GM13976 (cell line): ENCODE measurements around the gene ZBTB32.

Source experiments
- DNase-seq: peaks from one replicate; pipeline ENCODE4 v3.0.0; 2012; ENCODE audit warnings: low spot score
- in situ Hi-C: fragments of 300-500 bp; cut with MboI; formaldehyde crosslinking; loops from one replicate; pipeline ENCODE4 v1.12.0; 2022; ENCODE audit warnings: low sequenced_read_pairs, mixed read lengths, inconsistent platforms; ENCODE audit not compliant: unreplicated experiment
- TF ChIP-seq, protein P1 (sequence below): IDR thresholded peaks from 2 replicates; pipeline ENCODE4 v1.5.1; 2012; ENCODE audit warnings: borderline replicate concordance, mild to moderate bottlenecking; ENCODE audit not compliant: insufficient read depth; ENCODE audit errors: extremely low read depth, missing control alignments, control extremely low read depth

Gene ZBTB32

DNA sequence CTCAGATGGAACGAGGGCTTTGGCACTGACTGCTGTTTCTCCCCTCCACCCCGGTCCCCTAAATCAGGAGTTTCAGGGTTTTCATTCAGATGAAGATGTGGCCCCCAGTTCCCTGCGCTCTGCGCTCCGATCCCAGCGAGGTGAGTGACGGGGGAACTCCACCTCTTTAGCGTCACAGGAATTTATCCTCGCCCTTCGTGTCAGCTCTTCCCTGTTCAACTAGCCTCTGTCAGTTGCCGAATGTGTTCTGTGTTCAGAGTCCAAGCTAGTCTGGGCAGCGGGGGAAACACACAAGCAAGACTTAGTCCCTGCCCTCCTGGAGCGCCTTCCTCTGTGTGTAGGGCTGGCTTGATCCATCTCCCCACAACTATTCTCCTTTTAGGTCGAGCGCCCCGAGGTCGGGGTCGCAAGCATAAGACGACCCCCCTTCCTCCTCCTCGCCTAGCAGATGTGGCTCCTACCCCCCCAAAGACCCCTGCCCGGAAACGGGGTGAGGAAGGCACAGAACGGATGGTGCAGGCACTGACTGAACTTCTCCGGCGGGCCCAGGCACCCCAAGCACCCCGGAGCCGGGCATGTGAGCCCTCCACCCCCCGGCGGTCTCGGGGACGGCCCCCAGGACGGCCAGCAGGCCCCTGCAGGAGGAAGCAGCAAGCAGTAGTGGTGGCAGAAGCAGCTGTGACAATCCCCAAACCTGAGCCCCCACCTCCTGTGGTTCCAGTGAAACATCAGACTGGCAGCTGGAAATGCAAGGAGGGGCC, 15.2 kb downstream of the ZBTB32 start:
- no peak for DNase-seq
- TF ChIP-seq, protein P1, sequence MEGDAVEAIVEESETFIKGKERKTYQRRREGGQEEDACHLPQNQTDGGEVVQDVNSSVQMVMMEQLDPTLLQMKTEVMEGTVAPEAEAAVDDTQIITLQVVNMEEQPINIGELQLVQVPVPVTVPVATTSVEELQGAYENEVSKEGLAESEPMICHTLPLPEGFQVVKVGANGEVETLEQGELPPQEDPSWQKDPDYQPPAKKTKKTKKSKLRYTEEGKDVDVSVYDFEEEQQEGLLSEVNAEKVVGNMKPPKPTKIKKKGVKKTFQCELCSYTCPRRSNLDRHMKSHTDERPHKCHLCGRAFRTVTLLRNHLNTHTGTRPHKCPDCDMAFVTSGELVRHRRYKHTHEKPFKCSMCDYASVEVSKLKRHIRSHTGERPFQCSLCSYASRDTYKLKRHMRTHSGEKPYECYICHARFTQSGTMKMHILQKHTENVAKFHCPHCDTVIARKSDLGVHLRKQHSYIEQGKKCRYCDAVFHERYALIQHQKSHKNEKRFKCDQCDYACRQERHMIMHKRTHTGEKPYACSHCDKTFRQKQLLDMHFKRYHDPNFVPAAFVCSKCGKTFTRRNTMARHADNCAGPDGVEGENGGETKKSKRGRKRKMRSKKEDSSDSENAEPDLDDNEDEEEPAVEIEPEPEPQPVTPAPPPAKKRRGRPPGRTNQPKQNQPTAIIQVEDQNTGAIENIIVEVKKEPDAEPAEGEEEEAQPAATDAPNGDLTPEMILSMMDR = no peak
- in situ Hi-C loops = no loop called here

DNA sequence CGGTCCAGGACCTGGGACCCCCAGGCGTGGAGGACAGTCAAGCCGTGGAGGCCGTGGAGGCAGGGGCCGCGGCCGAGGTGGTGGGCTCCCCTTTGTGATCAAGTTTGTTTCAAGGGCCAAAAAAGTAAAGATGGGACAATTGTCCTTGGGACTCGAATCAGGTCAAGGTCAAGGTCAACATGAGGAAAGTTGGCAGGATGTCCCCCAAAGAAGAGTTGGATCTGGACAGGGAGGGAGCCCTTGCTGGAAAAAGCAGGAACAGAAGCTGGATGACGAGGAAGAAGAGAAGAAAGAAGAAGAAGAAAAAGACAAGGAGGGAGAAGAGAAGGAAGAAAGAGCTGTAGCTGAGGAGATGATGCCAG, 15.8 kb downstream of the ZBTB32 start:
- in situ Hi-C loops = no loop called here
- DNase-seq = no peak
- TF ChIP-seq, protein P1 = no peak

DNA sequence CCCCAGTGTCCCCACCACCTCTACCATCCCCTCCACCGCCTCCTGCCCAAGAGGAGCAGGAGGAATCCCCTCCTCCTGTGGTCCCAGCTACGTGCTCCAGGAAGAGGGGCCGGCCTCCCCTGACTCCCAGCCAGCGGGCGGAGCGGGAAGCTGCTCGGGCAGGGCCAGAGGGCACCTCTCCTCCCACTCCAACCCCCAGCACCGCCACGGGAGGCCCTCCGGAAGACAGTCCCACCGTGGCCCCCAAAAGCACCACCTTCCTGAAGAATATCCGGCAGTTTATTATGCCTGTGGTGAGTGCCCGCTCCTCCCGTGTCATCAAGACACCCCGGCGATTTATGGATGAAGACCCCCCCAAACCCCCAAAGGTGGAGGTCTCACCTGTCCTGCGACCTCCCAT, 16.3 kb downstream of the ZBTB32 start:
- TF ChIP-seq, protein P1 = no peak
- in situ Hi-C loops = no loop called here
- DNase-seq = no peak

DNA sequence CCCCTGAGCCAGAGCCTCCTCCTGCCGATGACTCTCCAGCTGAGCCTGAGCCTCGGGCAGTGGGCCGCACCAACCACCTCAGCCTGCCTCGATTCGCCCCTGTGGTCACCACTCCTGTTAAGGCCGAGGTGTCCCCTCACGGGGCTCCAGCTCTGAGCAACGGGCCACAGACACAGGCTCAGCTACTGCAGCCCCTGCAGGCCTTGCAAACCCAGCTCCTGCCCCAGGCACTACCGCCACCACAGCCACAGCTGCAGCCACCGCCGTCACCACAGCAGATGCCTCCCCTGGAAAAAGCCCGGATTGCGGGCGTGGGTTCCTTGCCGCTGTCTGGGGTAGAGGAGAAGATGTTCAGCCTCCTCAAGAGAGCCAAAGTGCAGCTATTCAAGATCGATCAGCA, 17.0 kb downstream of the ZBTB32 start:
- in situ Hi-C loops = no loop called here
- TF ChIP-seq, protein P1 = no peak
- DNase-seq = no peak

DNA sequence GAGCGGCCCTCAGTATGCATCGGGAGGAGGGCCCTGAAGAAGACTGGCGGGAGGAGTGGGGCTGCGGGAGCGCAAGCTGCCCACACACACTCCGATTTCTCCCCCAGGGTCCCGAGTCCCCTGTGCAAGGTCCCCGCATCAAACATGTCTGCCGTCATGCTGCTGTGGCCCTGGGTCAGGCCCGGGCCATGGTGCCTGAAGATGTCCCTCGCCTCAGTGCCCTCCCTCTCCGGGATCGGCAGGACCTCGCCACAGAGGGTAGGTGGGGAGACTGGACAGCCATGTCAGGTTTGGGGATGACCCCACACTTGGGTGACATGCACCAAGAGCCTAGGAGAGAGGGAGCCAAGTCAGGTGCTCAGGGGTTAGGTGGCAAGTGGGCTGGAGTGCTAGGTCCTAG, 18.1 kb downstream of the ZBTB32 start:
- DNase-seq = no peak
- TF ChIP-seq, protein P1 = no peak
- in situ Hi-C loops = no loop called here

GRCh38 chr19:35722897-35723296, 18.5 kb downstream of the ZBTB32 start:
- DNase-seq = no peak
- in situ Hi-C loops = no loop called here
- TF ChIP-seq, protein P1 = no peak
